Measurements from ENCODE around the gene ARHGEF6.
A peak's percentile ranks its signal among the peaks of the same experiment; 100 is the strongest.

The ARHGEF6 gene

GRCh38 chrX:136718091-136718490, 62.6 kb downstream of the ARHGEF6 start:
- H3K36me3 ChIP-seq (replicated peaks), result no peaks in the 10 kb centered on the region
- no peaks in the 10 kb centered on the region for H3K27me3 ChIP-seq (replicated peaks)
- no peak overlapping the region for H3K27ac ChIP-seq
- no peak for DNase-seq
- in situ Hi-C loops (cut with HindIII; ENCODE audit: low pct_ligation_motif_present, low sequenced_read_pairs), result no loop called here
- no peak for TF ChIP-seq CTCF (IDR thresholded peaks at IDR 0.05; ENCODE audit: low read depth, low read length, missing control alignments)
- H3K4me3 ChIP-seq (ENCODE audit: low read depth, low read length), result no peak overlapping the region

GRCh38 chrX:136714626-136715599, 65.8 kb downstream of the ARHGEF6 start:
- Histone ChIP-seq H3K27me3 (replicated peaks) (no peaks in the 10 kb centered on the region), H3K36me3 (replicated peaks) (no peaks in the 10 kb centered on the region), H3K27ac (no peak overlapping the region), H3K4me3 (ENCODE audit: low read depth, low read length) (no peak overlapping the region)
- in situ Hi-C loops (cut with HindIII; ENCODE audit: low pct_ligation_motif_present, low sequenced_read_pairs), result no loop called here
- TF ChIP-seq CTCF (IDR thresholded peaks at IDR 0.05; ENCODE audit: low read depth, low read length, missing control alignments), result no peak
- no peak for DNase-seq

DNA sequence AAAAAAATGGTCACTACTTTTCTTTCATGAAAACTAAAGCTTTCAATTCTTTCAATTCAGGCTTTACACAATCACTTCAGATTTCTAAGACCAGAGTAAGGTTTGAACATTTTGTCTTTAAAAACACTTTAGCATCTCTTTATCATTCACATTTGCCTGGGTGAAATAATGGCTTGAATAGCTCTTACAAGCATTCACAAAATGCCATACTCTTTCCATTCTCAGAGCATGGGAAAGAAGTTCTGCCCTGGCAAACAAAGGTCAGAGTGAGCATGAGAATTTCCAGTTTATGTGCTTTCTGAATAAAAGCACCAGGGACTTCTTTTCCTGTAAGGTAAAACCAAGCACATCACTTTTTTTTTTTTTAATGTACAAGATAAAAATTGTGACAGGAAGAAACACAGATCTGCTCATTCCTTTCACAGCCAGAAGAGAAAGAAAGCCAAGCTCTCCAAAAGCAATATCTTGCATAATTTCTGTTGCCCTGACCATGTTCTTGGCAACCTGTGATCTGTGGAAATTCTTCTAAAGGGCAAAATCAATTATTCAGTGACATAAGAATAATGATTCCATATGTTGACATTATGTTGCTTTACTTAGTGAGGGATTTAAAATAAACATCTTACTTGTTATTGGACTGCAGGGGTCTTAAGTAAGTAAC, 68.0 kb downstream of the ARHGEF6 start:
- no peak for DNase-seq
- Histone ChIP-seq H3K36me3 (replicated peaks) (no peaks in the 10 kb centered on the region), H3K27ac (no peak overlapping the region), H3K4me3 (ENCODE audit: low read depth, low read length) (no peak overlapping the region), H3K27me3 (replicated peaks) (no peaks in the 10 kb centered on the region)
- in situ Hi-C loops (cut with HindIII; ENCODE audit: low pct_ligation_motif_present, low sequenced_read_pairs), result no loop called here
- TF ChIP-seq CTCF (IDR thresholded peaks at IDR 0.05; ENCODE audit: low read depth, low read length, missing control alignments), result no peak

- DNase-seq, result peak; percentile 20
- Histone ChIP-seq H3K36me3 (replicated peaks) (no peaks in the 10 kb centered on the region), H3K27ac (no peak overlapping the region), H3K27me3 (replicated peaks) (no peaks in the 10 kb centered on the region), H3K4me3 (ENCODE audit: low read depth, low read length) (no peak overlapping the region)
- in situ Hi-C loops (cut with HindIII; ENCODE audit: low pct_ligation_motif_present, low sequenced_read_pairs), result no loop called here
- peak; percentile 64 for TF ChIP-seq CTCF (IDR thresholded peaks at IDR 0.05; ENCODE audit: low read depth, low read length, missing control alignments)
These were observed 69.6 kb downstream of the ARHGEF6 start for GRCh38 chrX:136711147-136711546.

GRCh38 chrX:136710325-136710951, 70.3 kb downstream of the ARHGEF6 start:
- in situ Hi-C loops (cut with HindIII; ENCODE audit: low pct_ligation_motif_present, low sequenced_read_pairs), result no loop called here
- Histone ChIP-seq H3K36me3 (replicated peaks) (no peaks in the 10 kb centered on the region), H3K27ac (no peak overlapping the region), H3K4me3 (ENCODE audit: low read depth, low read length) (no peak overlapping the region), H3K27me3 (replicated peaks) (no peaks in the 10 kb centered on the region)
- no peak for TF ChIP-seq CTCF (IDR thresholded peaks at IDR 0.05; ENCODE audit: low read depth, low read length, missing control alignments)
- DNase-seq, result no peak
